Activated T-helper 1 cell treated with anti-CD3 and anti-CD28 coated beads, Interleukin-12 subunit alpha, Interleukin-12 subunit beta, Interleukin-2, Interleukin-4 antibody, amounts not matched to agents 30 ng/mL and 10 ng/mL and 1 ng/mL, durations not matched to agents 14 hours and 24 hours and 36 hours (primary cell): ENCODE measurements around the gene ENPP7. TPM values are rescaled to one million over a fixed set of nuclear protein-coding genes. Genes with fewer than 3 reads are reported as not detected.
"Not testable (repeated sequence)": the region's sequence is repeated elsewhere in the genome, so short reads cannot be mapped to it uniquely, and the experiment has no call there.

ENCODE experiments used
- DNase-seq: peaks from one replicate; pipeline ENCODE4 v3.0.0; 2021; ENCODE audit warnings: low spot score
- H3K27ac Mint-ChIP-seq: one replicate; pipeline ENCODE4 v1.8.0; 2021; ENCODE audit warnings: mild to moderate bottlenecking, mixed read lengths
- H3K27me3 Mint-ChIP-seq: one replicate; pipeline ENCODE4 v1.8.0; 2022; ENCODE audit warnings: mild to moderate bottlenecking, moderate library complexity, mixed read lengths; ENCODE audit not compliant: insufficient read depth
- H3K36me3 Mint-ChIP-seq: one replicate; pipeline ENCODE4 v1.8.0; 2021; ENCODE audit warnings: low read depth, mixed read lengths
- H3K4me1 Mint-ChIP-seq: one replicate; pipeline ENCODE4 v1.8.0; 2021; ENCODE audit warnings: low read depth, mixed read lengths
- H3K4me3 Mint-ChIP-seq: one replicate; pipeline ENCODE4 v1.8.0; 2021; ENCODE audit warnings: mild to moderate bottlenecking, moderate library complexity, mixed read lengths
- H3K9me3 Mint-ChIP-seq: one replicate; pipeline ENCODE4 v1.8.0; 2021; ENCODE audit warnings: mixed read lengths
- intact Hi-C: fragments of 100-400 bp; cut with micrococcal nuclease; formaldehyde crosslinking; loops from one replicate; pipeline ENCODE4 v1.15.1; 2024
- total RNA-seq: library from RNA; stranded (reverse); gene quantifications from 2 replicates; pipeline ENCODE4 v1.2.3, GENCODE V29; 2022

ENPP7 gene
- total RNA-seq, 1 donor from 2014 or later = 0.16 TPM

DNA sequence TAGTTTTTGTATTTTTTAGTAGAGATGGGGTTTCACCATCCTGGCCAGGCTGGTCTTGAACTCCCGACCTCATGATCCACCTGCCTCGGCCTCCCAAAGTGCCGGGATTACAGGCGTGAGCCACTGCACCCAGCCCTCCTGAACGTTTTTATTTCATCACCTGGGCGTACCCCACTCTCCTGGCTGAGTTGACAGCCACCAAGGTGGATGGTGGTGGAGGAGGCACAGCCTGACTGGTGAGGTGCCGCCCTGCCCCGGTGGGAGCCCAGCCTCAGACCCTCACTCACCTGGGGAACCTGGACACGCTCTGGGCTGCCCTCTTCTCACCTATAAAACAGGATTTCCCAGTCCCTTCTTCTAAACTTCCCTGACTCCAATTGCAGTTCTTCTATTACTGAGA is 42.0 kb downstream of the ENPP7 start:
- H3K9me3 Mint-ChIP-seq, H3K36me3 Mint-ChIP-seq, H3K27ac Mint-ChIP-seq, DNase-seq, H3K4me3 Mint-ChIP-seq, H3K4me1 Mint-ChIP-seq: not testable (repeated sequence)
- peaks cover 44% of the 10 kb centered on the region for H3K27me3 Mint-ChIP-seq
- intact Hi-C loops = loop anchor here (10.0 kb wide), 1 partner anchor 372 kb away; the partner anchor contains the start of gene EIF4A3

- H3K27ac Mint-ChIP-seq = no peak overlapping the region
- peaks cover 55% of the 10 kb centered on the region for H3K27me3 Mint-ChIP-seq
- H3K4me3 Mint-ChIP-seq = no peak overlapping the region
- no peaks in the 10 kb centered on the region for H3K9me3 Mint-ChIP-seq
- intact Hi-C loops = loop anchor here (10.0 kb wide), 1 partner anchor 370 kb away; the partner anchor contains the start of gene EIF4A3
- peaks cover 5% of the 10 kb centered on the region for H3K36me3 Mint-ChIP-seq
- no peak for DNase-seq
- H3K4me1 Mint-ChIP-seq = peaks cover 12% of the 10 kb centered on the region
Measured at GRCh38 chr17:79774561-79774975, 43.8 kb downstream of the ENPP7 start.

- intact Hi-C loops = loop anchor here (2.0 to 10.0 kb wide), 2 partner anchors 29 to 369 kb away; partner anchors contain the start of gene EIF4A3
- H3K9me3 Mint-ChIP-seq = no peaks in the 10 kb centered on the region
- H3K27ac Mint-ChIP-seq = no peak overlapping the region
- H3K27me3 Mint-ChIP-seq = peaks cover 59% of the 10 kb centered on the region
- no peak for DNase-seq
- H3K4me3 Mint-ChIP-seq = no peak overlapping the region
- peaks cover 12% of the 10 kb centered on the region for H3K4me1 Mint-ChIP-seq
- H3K36me3 Mint-ChIP-seq = peaks cover 5% of the 10 kb centered on the region
Measured at GRCh38 chr17:79775632-79776031, 44.9 kb downstream of the ENPP7 start.

DNA sequence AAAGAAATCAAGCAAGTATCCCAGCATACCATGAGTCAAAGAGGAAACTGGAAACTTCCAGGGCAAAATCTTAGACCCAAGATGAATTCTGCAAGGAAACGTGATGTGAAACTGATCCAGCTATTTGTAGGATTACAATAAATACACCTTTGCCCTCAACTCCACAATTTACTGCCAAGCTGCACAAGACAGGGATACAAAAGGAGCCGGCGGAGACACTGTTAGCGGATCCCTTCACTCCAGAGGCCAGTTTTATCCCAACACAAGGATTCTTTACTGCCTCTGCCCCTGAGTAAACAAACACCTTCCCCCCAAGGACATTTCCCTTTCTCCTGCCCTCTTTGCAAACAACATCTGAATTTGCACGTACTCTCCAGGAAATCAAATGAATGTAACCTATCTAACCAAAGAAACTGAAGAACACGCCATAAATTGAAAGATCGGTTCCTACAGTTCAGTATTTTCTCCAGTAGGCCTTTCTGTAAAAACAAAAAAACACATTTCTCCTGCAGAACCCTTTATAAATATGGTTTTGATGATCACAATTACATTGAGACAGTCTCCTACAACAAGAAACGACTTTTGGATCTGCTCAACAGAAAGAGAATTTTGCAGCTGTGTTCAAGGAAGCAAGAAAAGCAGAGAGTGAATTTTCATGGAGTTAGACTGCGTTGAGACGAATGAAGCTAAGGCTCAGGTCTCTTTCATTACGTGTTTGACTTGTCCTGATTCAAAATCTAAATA is 45.8 kb downstream of the ENPP7 start:
- Mint-ChIP-seq H3K4me3 (peak overlapping the region; percentile 74), H3K9me3 (no peaks in the 10 kb centered on the region), H3K36me3 (peaks cover 5% of the 10 kb centered on the region), H3K27me3 (peaks cover 62% of the 10 kb centered on the region), H3K27ac (peak overlapping the region; percentile 24), H3K4me1 (peaks cover 12% of the 10 kb centered on the region)
- no peak for DNase-seq
- intact Hi-C loops = loop anchor here (2.0 to 10.0 kb wide), 2 partner anchors 30 to 368 kb away; partner anchors contain the start of gene EIF4A3

DNA sequence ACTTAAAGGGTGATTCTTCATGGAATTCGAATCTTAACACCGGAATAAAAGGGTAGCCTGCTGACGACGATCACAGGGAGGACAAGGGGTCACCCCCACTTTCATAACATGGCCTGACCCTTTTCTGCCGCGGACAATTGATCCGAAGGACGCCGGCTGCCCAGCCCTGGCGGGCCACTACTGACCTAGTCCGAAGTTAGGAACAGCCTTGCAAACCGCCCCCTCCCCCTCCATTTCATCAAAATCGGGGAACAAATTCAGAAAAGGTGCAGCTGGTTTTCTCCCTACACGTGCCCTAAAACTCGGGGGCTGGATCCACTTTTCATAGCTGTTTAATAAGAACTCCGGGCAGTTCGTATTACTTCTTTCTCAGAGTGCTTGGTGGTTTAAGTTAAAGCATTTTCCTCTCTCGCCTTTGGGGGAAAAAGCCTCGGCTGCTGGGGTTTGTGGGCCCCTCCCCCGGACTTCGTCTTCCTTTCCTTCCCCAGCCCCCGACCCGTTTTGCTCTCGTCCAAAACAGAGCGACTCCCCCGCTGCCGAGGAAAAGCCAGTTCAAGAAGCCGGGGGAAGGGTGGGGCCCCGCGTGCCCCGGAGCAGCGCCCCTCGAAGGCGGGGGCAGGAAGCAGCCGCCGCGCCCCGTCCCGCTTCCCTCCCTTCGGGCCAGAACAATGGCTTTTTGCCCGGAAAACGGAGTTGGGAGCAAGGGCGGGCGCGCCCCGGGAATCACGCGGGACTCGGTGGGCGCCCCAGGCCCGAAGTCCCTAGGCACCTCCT is 46.6 kb downstream of the ENPP7 start:
- Mint-ChIP-seq H3K4me3 (peak overlapping the region; percentile 74), H3K27me3 (peaks cover 61% of the 10 kb centered on the region), H3K36me3 (peaks cover 5% of the 10 kb centered on the region), H3K27ac (no peak overlapping the region), H3K9me3 (no peaks in the 10 kb centered on the region), H3K4me1 (peaks cover 12% of the 10 kb centered on the region)
- DNase-seq = peak; percentile 24
- intact Hi-C loops = loop anchor here (2.0 to 10.0 kb wide), 2 partner anchors 31 to 367 kb away; partner anchors contain the start of gene EIF4A3

DNA sequence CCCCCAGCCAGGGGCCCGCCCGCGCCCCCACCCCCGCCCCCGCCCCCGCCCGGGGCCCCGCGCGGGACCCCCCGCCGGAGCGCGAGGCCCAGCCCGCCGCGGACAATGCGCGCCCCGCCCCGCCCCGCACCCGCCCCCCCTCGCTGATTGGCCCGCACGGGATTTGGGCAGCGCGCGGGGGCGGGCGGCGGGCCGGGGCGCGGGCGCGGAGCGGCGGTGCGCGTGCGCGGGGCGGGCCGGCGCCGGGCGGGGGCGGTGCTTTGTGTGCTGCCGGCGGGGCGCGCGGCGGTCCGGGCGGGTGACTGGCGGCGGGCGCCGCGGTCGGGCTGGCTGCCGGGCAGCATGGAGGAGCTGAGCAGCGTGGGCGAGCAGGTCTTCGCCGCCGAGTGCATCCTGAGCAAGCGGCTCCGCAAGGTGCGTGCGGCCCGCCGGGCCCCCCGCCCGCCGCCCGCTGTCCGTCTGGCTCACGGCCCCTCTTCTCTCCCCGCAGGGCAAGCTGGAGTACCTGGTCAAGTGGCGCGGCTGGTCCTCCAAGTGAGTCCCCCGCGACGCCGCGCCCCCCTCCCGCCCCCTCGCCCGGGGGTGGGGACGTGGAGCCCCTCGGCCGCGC is 47.3 kb downstream of the ENPP7 start, which contains the start of gene CBX2:
Gene CBX2 (plus strand): TSS at position 255 of the 610 bp plus-strand sequence. CDS start 88 bp downstream, at position 343.
- Mint-ChIP-seq H3K27me3 (peaks cover 59% of the 10 kb centered on the region), H3K4me1 (peaks cover 12% of the 10 kb centered on the region), H3K4me3 (peak within 1 kb of the TSS; percentile 84), H3K27ac (peak within 1 kb of the TSS; percentile 87), H3K9me3 (no peaks in the 10 kb centered on the region), H3K36me3 (peaks cover 5% of the 10 kb centered on the region)
- peak; percentile 78 for DNase-seq
- intact Hi-C loops = loop anchor here (2.0 to 10.0 kb wide), 3 partner anchors 19 to 367 kb away; partner anchors contain the start of genes CBX8 and EIF4A3

DNA sequence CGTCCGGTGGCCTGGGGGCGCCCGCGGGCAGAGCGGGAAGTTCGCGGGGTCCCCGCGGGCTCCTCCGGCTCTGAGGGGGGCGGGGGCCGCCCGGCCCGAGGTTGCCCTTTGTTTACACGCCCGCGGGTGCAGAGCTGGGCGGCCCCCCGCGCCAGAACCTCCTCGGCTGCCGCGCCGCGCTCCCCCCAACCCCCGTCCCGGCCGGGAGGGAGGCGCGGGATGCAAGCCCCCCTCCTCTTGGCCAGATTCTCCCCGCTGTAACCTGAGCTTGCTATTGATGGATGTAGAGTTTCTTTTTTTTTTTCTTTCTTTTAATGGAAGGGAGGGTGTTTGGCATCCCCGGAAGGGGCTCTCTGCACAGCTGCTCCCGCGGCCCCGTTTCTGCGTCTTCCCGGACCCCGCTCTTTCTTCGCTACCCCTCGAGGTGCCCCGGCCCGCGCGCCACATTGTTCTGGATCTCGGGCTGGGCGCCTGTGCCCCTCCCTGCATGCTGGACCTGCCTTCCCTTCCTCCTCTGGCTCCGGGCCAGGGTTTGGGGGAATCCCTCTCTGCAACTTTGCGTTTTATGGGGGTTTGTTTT is 47.9 kb downstream of the ENPP7 start:
- Mint-ChIP-seq H3K4me1 (peaks cover 12% of the 10 kb centered on the region), H3K36me3 (peaks cover 5% of the 10 kb centered on the region), H3K27ac (peak overlapping the region; percentile 87), H3K27me3 (peaks cover 54% of the 10 kb centered on the region), H3K9me3 (no peaks in the 10 kb centered on the region), H3K4me3 (peak overlapping the region; percentile 84)
- DNase-seq = no peak
- intact Hi-C loops = loop anchor here (2.0 to 10.0 kb wide), 2 partner anchors 18 to 366 kb away; partner anchors contain the start of genes CBX8 and EIF4A3

GRCh38 chr17:79779084-79779529 is 48.4 kb downstream of the ENPP7 start:
- H3K36me3 Mint-ChIP-seq = peaks cover 5% of the 10 kb centered on the region
- intact Hi-C loops = loop anchor here (2.0 to 10.0 kb wide), 2 partner anchors 18 to 366 kb away; partner anchors contain the start of genes CBX8 and EIF4A3
- H3K27ac Mint-ChIP-seq = peak overlapping the region; percentile 28
- peak overlapping the region; percentile 84 for H3K4me3 Mint-ChIP-seq
- H3K4me1 Mint-ChIP-seq = peaks cover 12% of the 10 kb centered on the region
- no peak for DNase-seq
- peaks cover 50% of the 10 kb centered on the region for H3K27me3 Mint-ChIP-seq
- H3K9me3 Mint-ChIP-seq = no peaks in the 10 kb centered on the region

- H3K27me3 Mint-ChIP-seq = peaks cover 48% of the 10 kb centered on the region
- H3K4me3 Mint-ChIP-seq = peak overlapping the region; percentile 84
- intact Hi-C loops = loop anchor here (2.0 to 10.0 kb wide), 2 partner anchors 17 to 365 kb away; partner anchors contain the start of genes CBX8 and EIF4A3
Measured at GRCh38 chr17:79779661-79780365, 49.1 kb downstream of the ENPP7 start.

GRCh38 chr17:79781012-79781650 is 50.4 kb downstream of the ENPP7 start:
- no peak overlapping the region for H3K27ac Mint-ChIP-seq
- no peaks in the 10 kb centered on the region for H3K9me3 Mint-ChIP-seq
- H3K27me3 Mint-ChIP-seq = peaks cover 35% of the 10 kb centered on the region
- no peak overlapping the region for H3K4me3 Mint-ChIP-seq
- peaks cover 12% of the 10 kb centered on the region for H3K4me1 Mint-ChIP-seq
- peaks cover 5% of the 10 kb centered on the region for H3K36me3 Mint-ChIP-seq
- intact Hi-C loops = no loop called here
- DNase-seq = no peak

More at GRCh38 chr17:79779661-79780365, 49.1 kb downstream of the ENPP7 start:
- Mint-ChIP-seq H3K27ac (peak overlapping the region; percentile 40), H3K4me1 (peaks cover 12% of the 10 kb centered on the region), H3K36me3 (peaks cover 5% of the 10 kb centered on the region), H3K9me3 (no peaks in the 10 kb centered on the region)
- no peak for DNase-seq
